Nephron (organoid): ENCODE measurements around the gene SLCO1A2.
"Not testable (repeated sequence)": the region's sequence is repeated elsewhere in the genome, so short reads cannot be mapped to it uniquely, and the experiment has no call there.

Source experiments
- H3K27ac Mint-ChIP-seq, 3 experiments: 2 replicates each; pipeline ENCODE4 v1.8.0; 2020; ENCODE audit warnings: mixed read lengths in 3 of 3, mild to moderate bottlenecking in 2 of 3, moderate library complexity in 1 of 3
- H3K27me3 Mint-ChIP-seq: 2 replicates; pipeline ENCODE4 v1.8.0; 2021; ENCODE audit warnings: low read depth, mild to moderate bottlenecking, moderate library complexity, mixed read lengths
- H3K36me3 Mint-ChIP-seq: 2 replicates; pipeline ENCODE4 v1.8.0; 2020; ENCODE audit warnings: low read depth, mixed read lengths
- H3K4me1 Mint-ChIP-seq: 2 replicates; pipeline ENCODE4 v1.8.0; 2020; ENCODE audit warnings: mixed read lengths
- H3K4me3 Mint-ChIP-seq, 3 experiments: 2 replicates each; pipeline ENCODE4 v1.8.0; 2020; ENCODE audit warnings: mild to moderate bottlenecking in 3 of 3, mixed read lengths in 3 of 3, moderate library complexity in 2 of 3
- H3K9me3 Mint-ChIP-seq: 2 replicates; pipeline ENCODE4 v1.8.0; 2020; ENCODE audit warnings: mixed read lengths
- CTCF ChIP-seq, 3 experiments: fragments of 200-600 bp; sonication (generic); IDR thresholded peaks; one replicate each; pipeline ENCODE4 v1.5.0; 2021; ENCODE audit warnings: antibody characterized with exemption in 3 of 3; ENCODE audit not compliant: unreplicated experiment in 3 of 3

Gene SLCO1A2

GRCh38 chr12:21334771-21335325, at the start of gene SLCO1A2:
SLCO1A2 (minus strand) TSS chr12:21334917; CDS start chr12:21334647, 270 bp downstream.
- TF ChIP-seq CTCF (IDR thresholded peaks at IDR 0.05; ENCODE audit: unreplicated experiment in 3 of 3), result no peak
- no peak within 1 kb of the TSS for H3K4me3 Mint-ChIP-seq
- no peaks in the 10 kb centered on the region for H3K4me1 Mint-ChIP-seq
- no peak within 1 kb of the TSS for H3K27ac Mint-ChIP-seq
- peaks cover 3% of the 10 kb centered on the region for H3K36me3 Mint-ChIP-seq
- H3K27me3 Mint-ChIP-seq, result no peaks in the 10 kb centered on the region
- H3K9me3 Mint-ChIP-seq, result peaks cover 16% of the 10 kb centered on the region

- Mint-ChIP-seq H3K9me3 (no peaks in the 10 kb centered on the region), H3K27ac (no peak overlapping the region), H3K27me3 (no peaks in the 10 kb centered on the region), H3K4me3 (no peak overlapping the region), H3K4me1 (no peaks in the 10 kb centered on the region), H3K36me3 (no peaks in the 10 kb centered on the region)
- TF ChIP-seq CTCF (IDR thresholded peaks at IDR 0.05; ENCODE audit: unreplicated experiment in 3 of 3), result no peak
These were observed 49.5 kb upstream of the SLCO1A2 start for GRCh38 chr12:21384261-21384660.

GRCh38 chr12:21381320-21381719, 46.6 kb upstream of the SLCO1A2 start:
- not testable (repeated sequence) for H3K4me1 Mint-ChIP-seq, H3K4me3 Mint-ChIP-seq, H3K27me3 Mint-ChIP-seq, H3K27ac Mint-ChIP-seq, H3K36me3 Mint-ChIP-seq, H3K9me3 Mint-ChIP-seq

- Mint-ChIP-seq H3K27ac (no peak overlapping the region), H3K4me3 (no peak overlapping the region), H3K4me1 (no peaks in the 10 kb centered on the region), H3K27me3 (no peaks in the 10 kb centered on the region), H3K36me3 (no peaks in the 10 kb centered on the region), H3K9me3 (no peaks in the 10 kb centered on the region)
- no peak for TF ChIP-seq CTCF (IDR thresholded peaks at IDR 0.05; ENCODE audit: unreplicated experiment in 3 of 3)
These were observed 44.5 kb upstream of the SLCO1A2 start for GRCh38 chr12:21379218-21379617.

- Mint-ChIP-seq H3K27ac (no peak within 1 kb of the TSS), H3K36me3 (no peaks in the 10 kb centered on the region), H3K9me3 (no peaks in the 10 kb centered on the region), H3K4me1 (no peaks in the 10 kb centered on the region), H3K27me3 (no peaks in the 10 kb centered on the region), H3K4me3 (no peak within 1 kb of the TSS)
- TF ChIP-seq CTCF (IDR thresholded peaks at IDR 0.05; ENCODE audit: unreplicated experiment in 3 of 3), result no peak
These were observed 37.9 kb upstream of the SLCO1A2 start, which contains the start of gene IAPP for GRCh38 chr12:21372602-21373001. IAPP (plus strand) TSS chr12:21372902; CDS start chr12:21373352, 450 bp downstream.

GRCh38 chr12:21370845-21371449, 36.2 kb upstream of the SLCO1A2 start:
- H3K4me1 Mint-ChIP-seq, result no peaks in the 10 kb centered on the region
- no peak for TF ChIP-seq CTCF (IDR thresholded peaks at IDR 0.05; ENCODE audit: unreplicated experiment in 3 of 3)
- H3K9me3 Mint-ChIP-seq, result no peaks in the 10 kb centered on the region
- H3K4me3 Mint-ChIP-seq, result no peak overlapping the region
- H3K36me3 Mint-ChIP-seq, result no peaks in the 10 kb centered on the region
- H3K27ac Mint-ChIP-seq, result no peak overlapping the region
- H3K27me3 Mint-ChIP-seq, result no peaks in the 10 kb centered on the region
